Tibial artery (tissue), 4 donors: ENCODE measurements around the gene THOP1.

Source experiments
- DNase-seq, 2 donors: peaks; one replicate each; pipeline ENCODE4 v3.0.0-alpha.2; 2019
- H3K27ac ChIP-seq, 2 donors: fragments of 200-600 bp; sonication (generic) in 1 of 2; 1 replicate in 1 of 2; 2 replicates in 1 of 2; pipeline ENCODE4 v1.5.1; 2018 to 2019; ENCODE audit warnings: mild to moderate bottlenecking in 1 of 2
- H3K27me3 ChIP-seq, 2 donors: fragments of 200-600 bp; sonication (generic) in 1 of 2; one replicate each; pipeline versions ENCODE4 v1.5.1 to v1.6.0; 2016 to 2019
- H3K36me3 ChIP-seq, 3 donors: fragments of 200-600 bp; sonication (generic) in 2 of 3; one replicate each; pipeline ENCODE4 v1.5.1; 2016 to 2019; ENCODE audit warnings: mild to moderate bottlenecking in 2 of 3
- H3K4me1 ChIP-seq, 4 donors: fragments of 200-600 bp; sonication (generic) in 2 of 4; 1 replicate in 3 of 4; 2 replicates in 1 of 4; pipeline ENCODE4 v1.5.1; 2016 to 2019
- H3K4me3 ChIP-seq, 2 donors: fragments of 200-600 bp; sonication (generic) in 1 of 2; 1 replicate in 1 of 2; 2 replicates in 1 of 2; pipeline ENCODE4 v1.5.1; 2018 to 2019; ENCODE audit warnings: mild to moderate bottlenecking in 2 of 2
- H3K9me3 ChIP-seq, 3 donors: fragments of 200-600 bp; sonication (generic) in 1 of 3; one replicate each; pipeline ENCODE4 v1.5.1; 2016 to 2019
- intact Hi-C: fragments of 100-400 bp; cut with DNase I; formaldehyde crosslinking; loops from one replicate; pipeline ENCODE4 v1.15.0; 2023; ENCODE audit warnings: low total_unique reads
- TF ChIP-seq, protein P1 (sequence below), 2 experiments: fragments of 200-600 bp in 1 of 2; fragments of 450-650 bp in 1 of 2; IDR thresholded peaks; one replicate each; pipeline ENCODE4 v1.5.1; 2017 to 2019; ENCODE audit warnings: antibody characterized with exemption in 2 of 2, mild to moderate bottlenecking in 1 of 2, moderate library complexity in 1 of 2

The THOP1 gene

DNA sequence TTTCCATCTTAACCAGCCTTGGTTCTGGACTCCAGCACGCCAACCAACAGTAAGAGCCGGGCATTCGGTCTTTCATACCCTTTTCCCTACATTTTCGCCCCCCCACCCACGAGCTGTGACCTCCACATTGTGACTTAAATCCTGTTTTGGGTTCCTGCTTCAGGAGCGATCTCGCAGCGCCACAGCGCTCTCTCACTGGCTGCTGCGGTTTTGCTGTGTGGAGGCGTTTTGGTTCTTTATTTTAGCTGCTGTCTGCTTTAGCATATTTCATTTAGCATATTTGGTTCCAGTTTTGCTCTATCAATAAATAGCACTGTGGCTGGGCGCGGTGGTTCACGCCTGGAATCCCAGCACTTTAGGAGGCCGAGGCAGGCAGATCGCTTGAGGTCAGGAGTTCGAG lies 25.9 kb upstream of the THOP1 start:
- H3K9me3 ChIP-seq, result no peaks in the 10 kb centered on the region
- H3K36me3 ChIP-seq, result peaks cover 81 to 98% (median 90%) of the 10 kb centered on the region in 3 donors
- no peak overlapping the region for H3K27ac ChIP-seq
- no peaks in the 10 kb centered on the region for H3K4me1 ChIP-seq
- TF ChIP-seq, protein P1, sequence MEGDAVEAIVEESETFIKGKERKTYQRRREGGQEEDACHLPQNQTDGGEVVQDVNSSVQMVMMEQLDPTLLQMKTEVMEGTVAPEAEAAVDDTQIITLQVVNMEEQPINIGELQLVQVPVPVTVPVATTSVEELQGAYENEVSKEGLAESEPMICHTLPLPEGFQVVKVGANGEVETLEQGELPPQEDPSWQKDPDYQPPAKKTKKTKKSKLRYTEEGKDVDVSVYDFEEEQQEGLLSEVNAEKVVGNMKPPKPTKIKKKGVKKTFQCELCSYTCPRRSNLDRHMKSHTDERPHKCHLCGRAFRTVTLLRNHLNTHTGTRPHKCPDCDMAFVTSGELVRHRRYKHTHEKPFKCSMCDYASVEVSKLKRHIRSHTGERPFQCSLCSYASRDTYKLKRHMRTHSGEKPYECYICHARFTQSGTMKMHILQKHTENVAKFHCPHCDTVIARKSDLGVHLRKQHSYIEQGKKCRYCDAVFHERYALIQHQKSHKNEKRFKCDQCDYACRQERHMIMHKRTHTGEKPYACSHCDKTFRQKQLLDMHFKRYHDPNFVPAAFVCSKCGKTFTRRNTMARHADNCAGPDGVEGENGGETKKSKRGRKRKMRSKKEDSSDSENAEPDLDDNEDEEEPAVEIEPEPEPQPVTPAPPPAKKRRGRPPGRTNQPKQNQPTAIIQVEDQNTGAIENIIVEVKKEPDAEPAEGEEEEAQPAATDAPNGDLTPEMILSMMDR (IDR thresholded peaks at IDR 0.05), result no peak
- intact Hi-C loops, result no loop called here
- DNase-seq, result no peak
- H3K27me3 ChIP-seq, result no peaks in the 10 kb centered on the region
- H3K4me3 ChIP-seq, result no peak overlapping the region

- Histone ChIP-seq H3K36me3 (peaks cover 81 to 98% (median 90%) of the 10 kb centered on the region in 3 donors), H3K27me3 (no peaks in the 10 kb centered on the region), H3K27ac (no peak overlapping the region), H3K4me3 (no peak overlapping the region), H3K4me1 (no peaks in the 10 kb centered on the region), H3K9me3 (no peaks in the 10 kb centered on the region)
- intact Hi-C loops, result no loop called here
- TF ChIP-seq, protein P1 (IDR thresholded peaks at IDR 0.05), result no peak
- no peak for DNase-seq
These were observed 25.3 kb upstream of the THOP1 start for GRCh38 chr19:2759965-2760364.

DNA sequence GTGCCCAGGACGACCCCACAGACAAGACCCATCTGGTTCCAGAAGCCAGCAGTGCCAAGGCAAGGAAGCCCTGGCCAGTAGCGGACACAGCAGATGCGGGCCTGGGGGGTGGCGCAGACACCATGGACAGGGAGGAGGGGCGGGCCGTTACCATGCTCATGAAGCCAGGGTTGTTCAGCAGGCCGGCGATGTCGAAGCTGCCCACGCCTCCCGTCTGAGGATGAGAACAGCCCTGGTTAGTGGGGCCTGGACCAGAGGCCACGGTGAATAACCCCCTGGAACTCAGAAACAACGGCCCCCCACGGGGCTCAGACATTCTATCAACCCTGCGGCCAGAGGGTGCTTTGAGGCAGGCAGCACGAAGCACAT lies 24.0 kb upstream of the THOP1 start:
- peaks cover 83 to 98% (median 93%) of the 10 kb centered on the region in 3 donors for H3K36me3 ChIP-seq
- no peak overlapping the region for H3K4me3 ChIP-seq
- DNase-seq, result no peak
- TF ChIP-seq, protein P1 (IDR thresholded peaks at IDR 0.05), result no peak
- H3K9me3 ChIP-seq, result no peaks in the 10 kb centered on the region
- H3K4me1 ChIP-seq, result no peaks in the 10 kb centered on the region
- no peak overlapping the region for H3K27ac ChIP-seq
- intact Hi-C loops, result no loop called here
- H3K27me3 ChIP-seq, result no peaks in the 10 kb centered on the region

DNA sequence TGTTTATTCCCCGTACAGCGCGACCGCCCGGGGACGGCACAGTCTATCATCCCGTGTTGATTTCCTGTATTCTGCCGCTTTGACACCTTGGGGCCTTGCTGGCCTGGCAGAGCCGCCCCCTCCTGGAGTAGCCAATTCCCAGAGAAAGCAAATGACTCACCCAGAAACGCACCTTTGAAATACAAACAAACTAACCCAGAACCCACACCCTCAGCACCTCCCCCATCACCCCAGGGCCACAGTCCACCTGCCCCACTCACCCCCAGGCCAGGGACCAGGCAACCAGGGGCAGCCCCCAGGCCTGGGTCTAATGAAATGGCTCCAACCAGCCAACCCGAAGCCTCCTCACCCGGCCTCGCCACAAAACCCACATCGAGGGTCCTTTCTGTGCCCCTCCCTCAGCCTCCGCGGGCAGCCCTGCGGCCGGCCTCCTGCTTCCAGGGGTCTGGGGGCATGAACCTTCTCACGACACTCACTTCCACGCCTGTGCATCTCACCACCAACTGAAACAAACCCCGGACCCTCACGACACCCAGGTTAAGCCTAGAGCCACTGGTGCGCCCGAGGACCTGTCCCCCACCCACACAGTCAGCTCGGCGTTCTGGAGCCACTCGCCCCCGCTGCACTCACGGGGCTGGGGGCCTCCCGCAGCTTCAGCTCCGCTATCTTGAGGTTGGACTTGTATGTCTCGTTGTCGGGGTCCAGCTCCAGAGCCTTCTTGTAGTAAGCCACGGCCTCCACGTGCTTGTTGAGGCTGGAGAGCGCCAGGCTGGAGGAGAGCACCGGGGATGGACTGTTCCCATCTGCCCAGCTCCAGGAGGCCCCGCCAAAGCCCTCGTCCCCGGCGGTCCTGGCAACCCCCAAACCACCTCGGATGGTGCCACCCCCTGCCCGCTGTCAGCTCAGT lies 23.2 kb upstream of the THOP1 start:
- TF ChIP-seq, protein P1 (IDR thresholded peaks at IDR 0.05), result no peak
- Histone ChIP-seq H3K36me3 (peaks cover 86 to 98% (median 93%) of the 10 kb centered on the region in 3 donors), H3K27ac (no peak overlapping the region), H3K4me3 (no peak overlapping the region), H3K9me3 (no peaks in the 10 kb centered on the region), H3K4me1 (no peaks in the 10 kb centered on the region), H3K27me3 (no peaks in the 10 kb centered on the region)
- no peak for DNase-seq
- intact Hi-C loops, result no loop called here

DNA sequence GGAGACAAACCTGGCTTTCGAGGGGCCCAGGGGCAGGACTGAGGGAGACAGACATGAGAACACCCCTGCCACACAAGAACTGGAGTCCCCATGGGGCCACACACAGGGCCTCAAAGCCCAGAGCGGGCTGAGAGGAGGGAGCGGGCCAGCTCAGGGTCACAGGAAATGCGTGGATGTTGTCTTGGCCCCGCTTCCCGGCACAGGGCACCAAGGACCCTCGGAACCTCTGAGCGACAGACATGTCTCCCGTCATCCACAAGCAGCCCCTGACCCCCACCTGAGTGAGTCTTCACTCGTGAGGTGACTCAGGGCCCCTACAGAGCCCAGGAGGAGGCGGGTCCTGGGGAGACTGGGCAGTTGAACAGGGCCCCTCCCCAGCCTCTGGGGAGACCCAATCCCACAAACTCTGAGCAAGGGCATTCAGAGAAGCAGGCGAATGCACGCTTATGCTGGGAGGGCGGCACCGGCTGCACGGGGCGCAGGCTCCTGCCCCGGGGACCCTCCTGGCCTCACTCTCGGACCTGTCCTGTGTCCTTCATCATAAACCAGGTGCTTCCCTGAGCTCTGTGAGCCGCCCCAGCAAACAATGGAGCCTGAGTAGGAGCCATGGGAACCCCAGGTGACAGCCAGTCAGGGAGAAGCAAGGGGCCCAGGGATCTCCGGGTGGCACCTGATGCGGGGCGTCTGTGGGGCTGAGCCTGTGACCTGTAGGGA lies 22.4 kb upstream of the THOP1 start:
- no peaks in the 10 kb centered on the region for H3K4me1 ChIP-seq
- intact Hi-C loops, result no loop called here
- no peak overlapping the region for H3K4me3 ChIP-seq
- H3K36me3 ChIP-seq, result peaks cover 82 to 98% (median 92%) of the 10 kb centered on the region in 3 donors
- no peaks in the 10 kb centered on the region for H3K9me3 ChIP-seq
- no peak for DNase-seq
- TF ChIP-seq, protein P1 (IDR thresholded peaks at IDR 0.05), result no peak
- H3K27me3 ChIP-seq, result no peaks in the 10 kb centered on the region
- H3K27ac ChIP-seq, result no peak overlapping the region
